ENCODE results near the gene MDK.
"Not testable (repeated sequence)": the region's sequence is repeated elsewhere in the genome, so short reads cannot be mapped to it uniquely, and the experiment has no call there.

The MDK gene

GRCh38 chr11:46376258-46377050 is 5.0 kb upstream of the MDK start:
- Histone ChIP-seq H3K9me3 (ENCODE audit: low read length) (no peaks in the 10 kb centered on the region), H3K4me3 (ENCODE audit: low read length) (no peak overlapping the region), H3K36me3 (ENCODE audit: insufficient read depth, low read length) (peaks cover 25% of the 10 kb centered on the region), H2AFZ (ENCODE audit: low read depth, low read length) (no peak overlapping the region), H3K27me3 (ENCODE audit: insufficient read depth, low read length) (no peaks in the 10 kb centered on the region), H3K4me1 (ENCODE audit: insufficient read depth, low read length) (peaks cover 19% of the 10 kb centered on the region)

GRCh38 chr11:46377290-46377689 is 4.2 kb upstream of the MDK start:
- Histone ChIP-seq H3K4me1 (ENCODE audit: insufficient read depth, low read length) (peaks cover 19% of the 10 kb centered on the region), H3K9me3 (ENCODE audit: low read length) (no peaks in the 10 kb centered on the region), H2AFZ (ENCODE audit: low read depth, low read length) (no peak overlapping the region), H3K36me3 (ENCODE audit: insufficient read depth, low read length) (peaks cover 25% of the 10 kb centered on the region), H3K4me3 (ENCODE audit: low read length) (no peak overlapping the region), H3K27me3 (ENCODE audit: insufficient read depth, low read length) (no peaks in the 10 kb centered on the region)

- Histone ChIP-seq H3K36me3 (ENCODE audit: insufficient read depth, low read length) (peaks cover 27% of the 10 kb centered on the region), H3K4me1 (ENCODE audit: insufficient read depth, low read length) (peaks cover 24% of the 10 kb centered on the region), H3K27me3 (ENCODE audit: insufficient read depth, low read length) (no peaks in the 10 kb centered on the region), H2AFZ (ENCODE audit: low read depth, low read length) (no peak overlapping the region), H3K9me3 (ENCODE audit: low read length) (no peaks in the 10 kb centered on the region), H3K4me3 (ENCODE audit: low read length) (no peak overlapping the region)
Measured at GRCh38 chr11:46377831-46378230, 3.6 kb upstream of the MDK start.

GRCh38 chr11:46378296-46378695 is 3.2 kb upstream of the MDK start:
- peaks cover 32% of the 10 kb centered on the region for H3K36me3 ChIP-seq (ENCODE audit: insufficient read depth, low read length)
- H2AFZ ChIP-seq (ENCODE audit: low read depth, low read length): no peak overlapping the region
- no peaks in the 10 kb centered on the region for H3K9me3 ChIP-seq (ENCODE audit: low read length)
- no peak overlapping the region for H3K4me3 ChIP-seq (ENCODE audit: low read length)
- H3K4me1 ChIP-seq (ENCODE audit: insufficient read depth, low read length): peaks cover 28% of the 10 kb centered on the region
- no peaks in the 10 kb centered on the region for H3K27me3 ChIP-seq (ENCODE audit: insufficient read depth, low read length)

- Histone ChIP-seq H3K4me3 (ENCODE audit: low read length) (no peak overlapping the region), H3K4me1 (ENCODE audit: insufficient read depth, low read length) (peaks cover 35% of the 10 kb centered on the region)
Measured at GRCh38 chr11:46378811-46379481, 2.5 kb upstream of the MDK start.

GRCh38 chr11:46379482-46380293 is 1.8 kb upstream of the MDK start:
- Histone ChIP-seq H3K4me1 (ENCODE audit: insufficient read depth, low read length) (peaks cover 38% of the 10 kb centered on the region), H3K36me3 (ENCODE audit: insufficient read depth, low read length) (peaks cover 37% of the 10 kb centered on the region), H3K4me3 (ENCODE audit: low read length) (peak overlapping the region; percentile 16)
- not testable (repeated sequence) for H3K9me3 ChIP-seq (ENCODE audit: low read length); H3K27me3 ChIP-seq (ENCODE audit: insufficient read depth, low read length); H2AFZ ChIP-seq (ENCODE audit: low read depth, low read length)

More at GRCh38 chr11:46378811-46379481, 2.5 kb upstream of the MDK start:
- Histone ChIP-seq H2AFZ (ENCODE audit: low read depth, low read length) (no peak overlapping the region), H3K27me3 (ENCODE audit: insufficient read depth, low read length) (no peaks in the 10 kb centered on the region), H3K9me3 (ENCODE audit: low read length) (no peaks in the 10 kb centered on the region), H3K36me3 (ENCODE audit: insufficient read depth, low read length) (peaks cover 37% of the 10 kb centered on the region)

GRCh38 chr11:46380340-46381047 is 975 bp upstream of the MDK start:
- Histone ChIP-seq H3K9me3 (ENCODE audit: low read length) (no peaks in the 10 kb centered on the region), H3K27me3 (ENCODE audit: insufficient read depth, low read length) (no peaks in the 10 kb centered on the region), H3K36me3 (ENCODE audit: insufficient read depth, low read length) (peaks cover 30% of the 10 kb centered on the region), H3K4me3 (ENCODE audit: low read length) (peak overlapping the region; percentile 50), H2AFZ (ENCODE audit: low read depth, low read length) (no peak overlapping the region), H3K4me1 (ENCODE audit: insufficient read depth, low read length) (peaks cover 38% of the 10 kb centered on the region)

- no peak overlapping the region for H2AFZ ChIP-seq (ENCODE audit: low read depth, low read length)
- peaks cover 19% of the 10 kb centered on the region for H3K36me3 ChIP-seq (ENCODE audit: insufficient read depth, low read length)
- H3K27me3 ChIP-seq (ENCODE audit: insufficient read depth, low read length): no peaks in the 10 kb centered on the region
Measured at GRCh38 chr11:46381819-46382645, 563 bp downstream of the MDK start.

GRCh38 chr11:46382646-46383403 is 1.4 kb downstream of the MDK start:
- no peaks in the 10 kb centered on the region for H3K9me3 ChIP-seq (ENCODE audit: low read length)

More at GRCh38 chr11:46381819-46382645, 563 bp downstream of the MDK start:
- peak overlapping the region; percentile 57 for H3K4me3 ChIP-seq (ENCODE audit: low read length)
- peaks cover 38% of the 10 kb centered on the region for H3K4me1 ChIP-seq (ENCODE audit: insufficient read depth, low read length)
- H3K9me3 ChIP-seq (ENCODE audit: low read length): no peaks in the 10 kb centered on the region

GRCh38 chr11:46383404-46383758 is 1.9 kb downstream of the MDK start:
- Histone ChIP-seq H3K9me3 (ENCODE audit: low read length) (no peaks in the 10 kb centered on the region), H3K4me3 (ENCODE audit: low read length) (peak overlapping the region; percentile 57), H3K36me3 (ENCODE audit: insufficient read depth, low read length) (peaks cover 17% of the 10 kb centered on the region), H3K4me1 (ENCODE audit: insufficient read depth, low read length) (peaks cover 49% of the 10 kb centered on the region), H3K27me3 (ENCODE audit: insufficient read depth, low read length) (peaks cover 10% of the 10 kb centered on the region), H2AFZ (ENCODE audit: low read depth, low read length) (no peak overlapping the region)

More at GRCh38 chr11:46382646-46383403, 1.4 kb downstream of the MDK start:
- peaks cover 5% of the 10 kb centered on the region for H3K27me3 ChIP-seq (ENCODE audit: insufficient read depth, low read length)
- H3K4me3 ChIP-seq (ENCODE audit: low read length): peak overlapping the region; percentile 57
- H3K36me3 ChIP-seq (ENCODE audit: insufficient read depth, low read length): peaks cover 17% of the 10 kb centered on the region
- H2AFZ ChIP-seq (ENCODE audit: low read depth, low read length): no peak overlapping the region
- peaks cover 44% of the 10 kb centered on the region for H3K4me1 ChIP-seq (ENCODE audit: insufficient read depth, low read length)

GRCh38 chr11:46383974-46384701 is 2.7 kb downstream of the MDK start:
- H3K27me3 ChIP-seq (ENCODE audit: insufficient read depth, low read length): peaks cover 16% of the 10 kb centered on the region
- no peak overlapping the region for H2AFZ ChIP-seq (ENCODE audit: low read depth, low read length)
- no peak overlapping the region for H3K4me3 ChIP-seq (ENCODE audit: low read length)
- no peaks in the 10 kb centered on the region for H3K9me3 ChIP-seq (ENCODE audit: low read length)
- H3K4me1 ChIP-seq (ENCODE audit: insufficient read depth, low read length): peaks cover 52% of the 10 kb centered on the region
- peaks cover 17% of the 10 kb centered on the region for H3K36me3 ChIP-seq (ENCODE audit: insufficient read depth, low read length)
